CD4-positive, alpha-beta T cell (primary cell): ENCODE measurements around the gene TBC1D22A. TPM values are rescaled to one million over a fixed set of nuclear protein-coding genes. Genes with fewer than 3 reads are reported as not detected.

ENCODE experiments used
- ATAC-seq: fragments of 200-7000 bp; cut with Tn5 transposase; one replicate; pipeline ENCODE4 v1.10.0; 2022; ENCODE audit warnings: mild to moderate bottlenecking; ENCODE audit not compliant: poor library complexity
- CTCF ChIA-PET: fragments of 350-600 bp; sonication (Branson Sonifier 250); formaldehyde crosslinking; loops from one replicate; lab custom pipeline; 2021; ENCODE audit warnings: antibody characterized with exemption, inconsistent platforms; lab: Charles Lee
- POLR2A ChIA-PET: fragments of 350-600 bp; sonication (Branson Sonifier 250); formaldehyde crosslinking; loops from one replicate; lab custom pipeline; 2021; ENCODE audit warnings: antibody characterized with exemption, inconsistent platforms; lab: Charles Lee
- DNase-seq, 14 experiments: peaks; one replicate each; pipeline ENCODE4 v3.0.0-alpha.2; 2013 to 2020; ENCODE audit warnings: mixed read lengths in 2 of 14
- H3K27ac ChIP-seq, 2 donors: one replicate each; pipeline versions ENCODE4 v1.5.1 to v1.7.0; 2013; ENCODE audit warnings: low read length in 2 of 2, low read depth in 1 of 2, mild to moderate bottlenecking in 1 of 2
- H3K27me3 ChIP-seq, 2 experiments: 1 replicate in 1 of 2; 2 replicates in 1 of 2; pipeline versions ENCODE4 v1.6.1 to v1.7.0; 2013; ENCODE audit warnings: low read length in 2 of 2, control low read depth in 1 of 2, mild to moderate bottlenecking in 1 of 2, moderate library complexity in 1 of 2; ENCODE audit not compliant: insufficient read depth in 2 of 2, control insufficient read depth in 1 of 2
- H3K36me3 ChIP-seq: one replicate; pipeline ENCODE4 v1.6.1; 2013; ENCODE audit warnings: low read length, control low read depth; ENCODE audit not compliant: insufficient read depth
- H3K4me1 ChIP-seq: one replicate; pipeline ENCODE4 v1.6.1; 2013; ENCODE audit warnings: low read length, control low read depth; ENCODE audit not compliant: insufficient read depth
- H3K4me3 ChIP-seq: one replicate; pipeline ENCODE4 v1.5.1; 2013; ENCODE audit warnings: mild to moderate bottlenecking, low read length, moderate library complexity
- H3K9me3 ChIP-seq, 2 experiments: 1 replicate in 1 of 2; 2 replicates in 1 of 2; pipeline versions ENCODE4 v1.6.1 to v1.7.0; 2013; ENCODE audit warnings: low read length in 2 of 2, mild to moderate bottlenecking in 2 of 2, control low read depth in 1 of 2, moderate library complexity in 1 of 2; ENCODE audit not compliant: control insufficient read depth in 1 of 2, insufficient read depth in 1 of 2
- H3K27ac Mint-ChIP-seq: one replicate; pipeline ENCODE4 v1.8.0; 2020; ENCODE audit warnings: mixed read lengths
- H3K27me3 Mint-ChIP-seq: one replicate; pipeline ENCODE4 v1.8.0; 2021; ENCODE audit warnings: mixed read lengths
- H3K36me3 Mint-ChIP-seq: one replicate; pipeline ENCODE4 v1.8.0; 2021; ENCODE audit warnings: low read depth, mixed read lengths
- H3K4me1 Mint-ChIP-seq: one replicate; pipeline ENCODE4 v1.8.0; 2021; ENCODE audit warnings: low read depth, mixed read lengths
- H3K4me3 Mint-ChIP-seq: one replicate; pipeline ENCODE4 v1.8.0; 2020; ENCODE audit warnings: mild to moderate bottlenecking, mixed read lengths
- H3K9me3 Mint-ChIP-seq: one replicate; pipeline ENCODE4 v1.8.0; 2020; ENCODE audit warnings: mixed read lengths
- CTCF ChIP-seq: fragments of 200-600 bp; IDR thresholded peaks from one replicate; pipeline ENCODE4 v1.8.0; 2022; ENCODE audit warnings: antibody characterized with exemption, mild to moderate bottlenecking
- intact Hi-C, 2 experiments: fragments of 100-400 bp; cut with DNase I in 1 of 2; cut with micrococcal nuclease in 1 of 2; formaldehyde crosslinking; loops; one replicate each; pipeline versions ENCODE4 v1.15.1 to v1.9.0; 2023 to 2025; cut with DNase I, micrococcal nuclease
- total RNA-seq, 174 experiments: library from RNA in 2 of 174; stranded (reverse) in 2 of 174; gene quantifications; one replicate each; pipeline ENCODE4 v1.2.3 and lab custom pipeline; 2021 to 2026

The TBC1D22A gene
- total RNA-seq, 2 experiments from 2014 or later, result 27.1 to 31.7 TPM

DNA sequence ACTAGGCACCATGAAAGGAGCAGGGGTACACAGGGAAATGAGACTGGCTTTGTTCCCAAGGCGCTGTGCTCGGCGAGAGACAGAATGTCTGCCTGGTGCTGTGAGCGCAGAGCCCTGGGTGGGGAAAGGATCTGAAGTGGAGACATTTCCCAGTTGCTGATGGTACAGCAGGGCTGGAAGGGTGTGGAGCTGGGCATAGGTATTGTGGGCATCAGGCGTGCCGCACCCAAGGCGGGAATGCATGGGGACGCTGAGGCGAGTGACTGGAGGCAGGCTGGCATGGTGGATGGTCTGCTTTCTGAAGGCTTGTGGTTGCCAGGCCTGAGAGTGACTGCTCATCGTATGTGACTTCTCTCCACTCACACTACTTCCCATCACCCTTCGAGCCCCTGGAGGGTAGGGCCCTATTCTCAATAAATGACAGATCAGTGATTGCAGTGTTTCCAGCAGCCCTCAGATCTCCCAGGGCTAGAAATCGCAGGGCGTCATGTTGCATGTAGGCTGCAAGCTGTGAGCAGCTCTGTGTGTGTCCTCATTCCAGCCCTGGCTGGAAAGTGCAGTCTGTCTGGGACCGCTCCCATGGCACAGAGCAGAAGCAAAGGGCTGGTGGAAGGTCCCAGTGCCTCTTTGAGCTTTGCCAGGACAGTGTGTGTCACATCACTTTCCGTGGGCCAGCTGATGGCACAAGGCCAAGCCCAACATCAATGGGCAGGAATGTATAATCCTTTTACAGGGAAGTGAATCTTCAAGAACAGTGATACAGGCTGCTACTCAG is 67.7 kb downstream of the TBC1D22A start:
- Histone ChIP-seq H3K4me1 (no peaks in the 10 kb centered on the region), H3K27me3 (no peaks in the 10 kb centered on the region), H3K4me3 (no peak overlapping the region), H3K9me3 (peaks cover 8 to 10% of the 10 kb centered on the region in 2 experiments), H3K27ac (no peak overlapping the region), H3K36me3 (peaks cover 15% of the 10 kb centered on the region)
- ATAC-seq (no peak), DNase-seq (no peak)
- H3K4me1 Mint-ChIP-seq, result peaks cover 18% of the 10 kb centered on the region
- no peak for TF ChIP-seq CTCF
- peaks cover 3% of the 10 kb centered on the region for H3K9me3 Mint-ChIP-seq
- peaks cover 84% of the 10 kb centered on the region for H3K36me3 Mint-ChIP-seq
- intact Hi-C loops, result no loop called here
- no peaks in the 10 kb centered on the region for H3K27me3 Mint-ChIP-seq
- POLR2A ChIA-PET, result no interaction called here
- CTCF ChIA-PET, result interaction anchor here (1.5 kb wide), 1 partner anchor 266 kb away, joined by 5 read pairs; no protein-coding TSS in a partner anchor
- H3K27ac Mint-ChIP-seq, result no peak overlapping the region
- no peak overlapping the region for H3K4me3 Mint-ChIP-seq

GRCh38 chr22:46830841-46831240 is 68.4 kb downstream of the TBC1D22A start:
- no peak overlapping the region for H3K27ac Mint-ChIP-seq
- H3K36me3 Mint-ChIP-seq, result peaks cover 91% of the 10 kb centered on the region
- CTCF ChIA-PET, result interaction anchor here (1.5 kb wide), 1 partner anchor 267 kb away, joined by 5 read pairs; no protein-coding TSS in a partner anchor
- Histone ChIP-seq H3K9me3 (peaks cover 10 to 15% of the 10 kb centered on the region in 2 experiments), H3K27ac (no peak overlapping the region), H3K27me3 (no peaks in the 10 kb centered on the region), H3K4me3 (no peak overlapping the region), H3K4me1 (no peaks in the 10 kb centered on the region), H3K36me3 (peaks cover 15% of the 10 kb centered on the region)
- H3K9me3 Mint-ChIP-seq, result peaks cover 7% of the 10 kb centered on the region
- DNase-seq (no peak), ATAC-seq (no peak)
- peaks cover 18% of the 10 kb centered on the region for H3K4me1 Mint-ChIP-seq
- intact Hi-C loops, result no loop called here
- no peaks in the 10 kb centered on the region for H3K27me3 Mint-ChIP-seq
- POLR2A ChIA-PET, result no interaction called here
- TF ChIP-seq CTCF, result no peak
- H3K4me3 Mint-ChIP-seq, result no peak overlapping the region

- peaks cover 10 to 16% of the 10 kb centered on the region in 2 experiments for H3K9me3 ChIP-seq
- H3K4me1 ChIP-seq, result no peaks in the 10 kb centered on the region
- no peaks in the 10 kb centered on the region for H3K27me3 ChIP-seq
- Mint-ChIP-seq H3K9me3 (peaks cover 11% of the 10 kb centered on the region), H3K27me3 (no peaks in the 10 kb centered on the region), H3K4me1 (peaks cover 16% of the 10 kb centered on the region), H3K4me3 (no peak overlapping the region), H3K36me3 (peaks cover 86% of the 10 kb centered on the region), H3K27ac (no peak overlapping the region)
- peaks cover 15% of the 10 kb centered on the region for H3K36me3 ChIP-seq
- H3K27ac ChIP-seq, result no peak overlapping the region
- TF ChIP-seq CTCF, result no peak
- intact Hi-C loops, result no loop called here
- CTCF ChIA-PET, result interaction anchor here (2.2 kb wide), 1 partner anchor 30 kb away, joined by 4 read pairs; no protein-coding TSS in a partner anchor
- no peak overlapping the region for H3K4me3 ChIP-seq
- ATAC-seq (no peak), DNase-seq (no peak)
- POLR2A ChIA-PET, result no interaction called here
Measured at GRCh38 chr22:46833228-46833627, 70.8 kb downstream of the TBC1D22A start.
